Epithelial cell of alveolus of lung (primary cell): ENCODE data around the gene DEFB121. TPM values are rescaled to one million over a fixed set of nuclear protein-coding genes. Genes with fewer than 3 reads are reported as not detected.

Experiments
- total RNA-seq: library from RNA; depleted of rRNA; stranded (reverse); fragments of >200 nt; gene quantifications from 2 replicates; pipeline ENCODE4 v1.2.1, GENCODE V29; 2015

The DEFB121 gene, protein sequence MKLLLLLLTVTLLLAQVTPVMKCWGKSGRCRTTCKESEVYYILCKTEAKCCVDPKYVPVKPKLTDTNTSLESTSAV
- total RNA-seq, result not detected in 2 replicates

DNA sequence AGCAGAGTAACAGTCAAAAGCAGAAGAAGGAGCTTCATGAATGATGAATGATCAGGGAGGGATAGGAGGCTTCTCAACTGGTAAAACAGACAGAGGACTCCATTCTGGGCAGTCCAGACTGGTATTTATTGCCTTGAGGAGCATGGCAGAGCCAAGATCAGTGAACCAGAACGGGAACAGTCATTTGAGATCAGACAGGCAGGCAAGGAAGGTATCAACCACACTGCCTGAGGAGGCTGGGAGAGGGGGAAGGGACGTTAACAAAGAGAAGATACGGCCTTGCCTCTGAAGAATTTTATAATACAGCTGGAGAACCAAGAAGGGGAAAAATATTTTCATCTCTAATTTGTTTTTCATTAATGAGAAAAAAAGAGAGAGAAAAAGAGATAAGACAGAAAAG lies at the start of gene DEFB121:
Gene DEFB121 (minus strand): TSS at position 101 of the 400 bp plus-strand sequence. CDS start 63 bp downstream, at position 38.

DNA sequence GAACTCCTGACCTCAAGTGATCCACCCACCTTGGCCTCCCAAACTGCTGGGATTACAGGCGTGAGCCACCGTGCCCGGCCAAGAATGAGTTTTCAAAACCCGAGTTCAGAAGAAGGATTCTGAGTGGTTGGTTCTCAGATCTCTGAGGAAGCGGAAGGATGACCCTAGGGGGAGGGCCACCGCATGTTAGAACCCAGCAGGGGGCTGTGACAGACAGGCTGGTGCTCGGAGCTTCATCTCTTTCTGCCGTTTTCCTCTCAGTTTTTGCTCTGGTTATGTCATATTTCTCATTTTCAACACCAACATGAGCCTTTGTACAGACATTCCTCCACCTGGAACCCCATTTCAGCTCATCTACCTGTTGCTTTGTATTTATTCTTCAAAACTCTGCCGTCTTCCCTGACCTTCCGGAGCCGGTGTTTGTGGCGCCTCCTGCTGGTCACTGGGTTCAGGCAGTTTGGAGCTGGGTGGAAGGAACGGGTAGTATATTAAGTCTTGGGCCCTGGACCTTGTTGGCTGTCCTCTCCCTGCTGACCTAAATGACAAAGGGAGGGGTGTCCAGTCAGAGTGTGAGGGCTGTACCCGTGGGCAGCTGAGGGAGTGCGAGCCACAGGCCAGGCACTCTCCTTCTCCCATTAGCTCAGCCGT lies 34.1 kb upstream of the DEFB121 start, which contains the start of gene DEFB123:
Gene DEFB123 (plus strand): TSS at position 621 of the 648 bp plus-strand sequence. CDS start 67 bp downstream, outside the sequence.

DNA sequence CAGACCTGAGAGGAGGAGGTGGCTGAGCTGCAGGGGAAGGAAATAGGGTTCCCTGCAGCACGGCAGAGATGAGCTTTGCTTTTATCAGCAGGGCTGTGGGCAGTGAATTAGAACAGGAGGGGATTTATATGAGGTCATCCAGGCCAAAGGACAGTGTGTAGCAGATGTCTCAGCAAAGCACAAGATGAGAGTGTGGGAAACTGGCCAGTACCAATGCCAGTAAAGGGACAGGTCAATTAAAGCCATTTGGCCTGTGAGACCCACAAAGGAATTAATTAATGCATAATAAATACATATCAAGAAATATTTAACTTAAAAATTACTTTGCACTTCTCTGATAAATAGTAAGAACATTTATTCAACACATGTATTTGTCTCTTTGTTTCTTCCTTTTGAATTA lies 15.5 kb downstream of the DEFB121 start, which contains the start of gene DEFB119:
Gene DEFB119 (minus strand): TSS at position 101 of the 400 bp plus-strand sequence. CDS start 107 bp downstream, outside the sequence.

DNA sequence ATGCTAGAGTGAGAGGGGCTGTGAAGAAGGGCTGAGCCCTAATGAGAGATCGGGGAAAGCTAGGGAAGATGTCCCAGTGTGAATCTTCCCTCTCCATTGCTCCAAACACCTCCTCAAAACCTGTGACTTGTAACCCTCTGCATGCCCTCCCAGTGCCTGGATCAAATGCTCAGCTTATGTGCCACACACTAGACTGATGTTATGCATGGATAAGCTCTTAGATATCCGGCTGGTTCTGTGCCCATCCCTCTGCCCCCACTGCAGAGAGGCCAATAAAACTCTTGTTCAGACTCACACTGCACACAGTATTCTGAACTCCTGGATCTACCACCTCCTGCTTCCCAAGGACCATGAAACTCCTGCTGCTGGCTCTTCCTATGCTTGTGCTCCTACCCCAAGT lies 37.7 kb downstream of the DEFB121 start, which contains the start of gene DEFB118:
Gene DEFB118 (plus strand): TSS at position 301 of the 400 bp plus-strand sequence. CDS start 50 bp downstream, at position 351.

Other genes starting within 250 kb of the DEFB121 start
- gene DEFB115, start 148.6 kb downstream of the DEFB121 start, total RNA-seq, result not detected in 2 replicates
- not detected in 2 replicates for gene DEFB116, start 97.6 kb downstream of the DEFB121 start, total RNA-seq
- not detected in 2 replicates for gene DEFB118, start 37.6 kb downstream of the DEFB121 start, total RNA-seq
- gene DEFB119, start 15.6 kb downstream of the DEFB121 start, total RNA-seq, result not detected in 2 replicates
- not detected in 2 replicates for gene DEFB123, start 34.4 kb upstream of the DEFB121 start, total RNA-seq
- not detected in 2 replicates for gene DEFB124, start 68.9 kb upstream of the DEFB121 start, total RNA-seq
- gene REM1, start 69.1 kb upstream of the DEFB121 start, total RNA-seq, result not detected in 2 replicates
- 105 and 109 TPM in 2 replicates for gene HM13, start 108.2 kb upstream of the DEFB121 start, total RNA-seq
- 238 and 993 TPM in 2 replicates for gene ID1, start 199.1 kb upstream of the DEFB121 start, total RNA-seq
- gene COX4I2, start 231.7 kb upstream of the DEFB121 start, total RNA-seq, result not detected in 2 replicates